GM12874 (cell line): ENCODE results near the gene UST.

Experiments used
- TF ChIP-seq, protein P1 (sequence below): IDR thresholded peaks from 2 replicates; pipeline ENCODE4 v1.5.1; 2011; ENCODE audit warnings: low read depth, mild to moderate bottlenecking, control low read depth, low read length, moderate library complexity; ENCODE audit not compliant: insufficient read depth

The UST gene

DNA sequence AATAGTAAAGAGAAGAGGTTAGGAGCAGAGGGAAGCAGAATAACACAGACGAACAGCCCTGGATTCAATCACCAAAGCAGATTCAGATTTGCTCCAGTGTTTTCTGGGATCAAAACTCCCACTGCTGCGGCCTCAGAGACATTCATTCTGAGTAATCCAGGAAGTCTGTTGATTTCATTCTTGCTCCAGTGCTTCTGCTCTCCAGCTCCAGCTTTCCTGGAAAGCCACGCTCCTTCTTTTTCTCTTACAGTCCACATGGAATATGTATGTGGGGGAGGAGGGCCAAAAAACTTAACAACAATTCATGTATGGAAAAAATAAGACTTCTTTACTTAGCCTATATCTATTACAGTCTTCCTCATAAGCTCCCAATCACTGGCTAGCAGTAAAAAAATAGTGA, 26.4 kb upstream of the UST start:
- TF ChIP-seq, protein P1, sequence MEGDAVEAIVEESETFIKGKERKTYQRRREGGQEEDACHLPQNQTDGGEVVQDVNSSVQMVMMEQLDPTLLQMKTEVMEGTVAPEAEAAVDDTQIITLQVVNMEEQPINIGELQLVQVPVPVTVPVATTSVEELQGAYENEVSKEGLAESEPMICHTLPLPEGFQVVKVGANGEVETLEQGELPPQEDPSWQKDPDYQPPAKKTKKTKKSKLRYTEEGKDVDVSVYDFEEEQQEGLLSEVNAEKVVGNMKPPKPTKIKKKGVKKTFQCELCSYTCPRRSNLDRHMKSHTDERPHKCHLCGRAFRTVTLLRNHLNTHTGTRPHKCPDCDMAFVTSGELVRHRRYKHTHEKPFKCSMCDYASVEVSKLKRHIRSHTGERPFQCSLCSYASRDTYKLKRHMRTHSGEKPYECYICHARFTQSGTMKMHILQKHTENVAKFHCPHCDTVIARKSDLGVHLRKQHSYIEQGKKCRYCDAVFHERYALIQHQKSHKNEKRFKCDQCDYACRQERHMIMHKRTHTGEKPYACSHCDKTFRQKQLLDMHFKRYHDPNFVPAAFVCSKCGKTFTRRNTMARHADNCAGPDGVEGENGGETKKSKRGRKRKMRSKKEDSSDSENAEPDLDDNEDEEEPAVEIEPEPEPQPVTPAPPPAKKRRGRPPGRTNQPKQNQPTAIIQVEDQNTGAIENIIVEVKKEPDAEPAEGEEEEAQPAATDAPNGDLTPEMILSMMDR = no peak

DNA sequence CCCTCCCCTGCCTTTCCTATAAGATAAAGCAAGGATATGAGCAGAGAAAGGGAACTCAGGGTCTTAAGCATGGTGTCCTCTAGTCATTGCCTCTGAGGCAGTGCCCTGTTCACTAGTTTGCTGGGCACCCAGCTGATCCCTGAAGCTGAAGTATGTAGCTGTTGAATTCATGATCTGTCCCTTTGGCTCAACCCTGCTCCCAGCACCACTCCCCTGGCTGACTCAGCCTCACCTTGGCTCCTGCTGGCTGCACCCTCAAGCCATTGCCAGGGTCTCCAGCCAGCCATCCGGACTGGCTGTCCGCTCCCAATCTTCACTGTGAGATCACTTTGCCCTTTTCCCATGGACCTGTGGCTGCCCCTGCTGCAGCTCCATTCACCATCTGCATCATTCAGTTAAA, 25.9 kb upstream of the UST start:
- TF ChIP-seq, protein P1 = no peak

DNA sequence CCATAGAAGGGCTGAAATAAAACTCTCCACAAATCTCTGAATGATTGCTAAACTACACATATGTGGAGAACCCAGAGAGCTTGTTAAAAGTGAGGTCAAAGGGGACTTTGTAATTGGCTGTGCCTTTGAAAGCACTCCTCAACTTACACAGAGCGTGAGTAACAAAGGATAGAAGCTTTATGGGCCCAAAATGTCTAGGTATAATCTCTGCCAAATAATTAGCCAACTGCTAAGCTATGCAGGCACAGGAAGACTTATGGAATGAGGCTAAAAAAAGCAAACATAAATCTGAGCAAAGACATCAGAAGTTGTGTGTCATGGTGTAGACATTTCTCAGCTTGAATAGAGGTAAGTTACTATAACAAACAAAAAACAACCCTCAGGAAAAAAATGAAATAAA, 23.3 kb upstream of the UST start:
- TF ChIP-seq, protein P1 = no peak

DNA sequence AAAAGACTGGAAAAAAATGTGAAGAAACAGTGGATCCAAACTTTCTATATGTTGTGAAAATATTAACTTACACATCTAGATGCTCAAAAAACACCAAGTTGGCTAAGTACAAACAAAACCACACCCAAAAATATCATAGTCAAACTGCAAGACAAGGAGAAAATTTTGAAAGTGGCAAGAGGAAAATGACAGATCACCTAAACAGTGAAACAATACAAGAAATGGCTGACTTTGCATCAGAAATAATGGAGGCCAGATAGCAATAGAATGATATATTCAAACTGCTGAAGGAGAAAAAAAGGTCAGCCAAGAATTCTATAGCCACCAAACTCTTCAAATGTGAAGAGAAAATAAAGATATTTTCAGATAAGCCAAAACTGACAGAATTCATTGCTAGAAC, 22.4 kb upstream of the UST start:
- TF ChIP-seq, protein P1 = no peak

DNA sequence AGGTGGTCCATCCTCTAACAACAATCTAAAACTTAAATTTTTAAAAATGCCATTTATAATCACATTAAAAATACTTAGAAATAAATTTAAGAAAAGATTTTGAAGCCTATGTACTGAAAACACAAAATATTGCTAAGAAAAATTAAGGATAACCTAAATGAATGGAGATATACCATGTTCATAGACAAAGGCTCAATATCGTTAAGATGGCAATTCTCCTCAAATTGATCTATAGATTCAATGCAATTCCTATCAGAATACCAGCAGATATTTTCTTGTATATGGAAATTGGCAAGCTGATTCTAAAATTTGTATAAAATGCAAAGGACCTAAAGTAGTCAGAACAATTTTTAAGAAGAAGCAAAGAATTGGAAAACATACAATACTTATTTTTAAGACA, 19.7 kb upstream of the UST start:
- TF ChIP-seq, protein P1 = no peak

DNA sequence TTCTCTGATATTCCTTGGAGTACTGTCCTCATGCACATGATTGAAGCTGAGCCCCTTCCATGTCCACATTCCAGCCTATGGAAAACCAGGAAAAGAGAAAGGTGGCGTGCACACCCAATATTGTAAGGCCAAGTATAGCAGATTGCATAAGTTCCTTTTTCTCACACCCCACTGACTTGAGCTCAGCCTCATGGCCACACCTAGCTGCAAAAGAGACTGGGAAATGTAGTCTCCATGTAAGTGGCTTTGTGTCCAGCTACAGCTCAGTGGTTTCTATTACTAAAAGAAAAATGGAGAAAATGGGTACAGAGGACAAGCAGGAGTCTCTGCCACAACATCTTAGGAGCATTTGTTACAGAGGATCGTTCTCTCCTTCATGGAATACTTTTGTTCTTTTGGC, 10.8 kb upstream of the UST start:
- TF ChIP-seq, protein P1 = no peak

DNA sequence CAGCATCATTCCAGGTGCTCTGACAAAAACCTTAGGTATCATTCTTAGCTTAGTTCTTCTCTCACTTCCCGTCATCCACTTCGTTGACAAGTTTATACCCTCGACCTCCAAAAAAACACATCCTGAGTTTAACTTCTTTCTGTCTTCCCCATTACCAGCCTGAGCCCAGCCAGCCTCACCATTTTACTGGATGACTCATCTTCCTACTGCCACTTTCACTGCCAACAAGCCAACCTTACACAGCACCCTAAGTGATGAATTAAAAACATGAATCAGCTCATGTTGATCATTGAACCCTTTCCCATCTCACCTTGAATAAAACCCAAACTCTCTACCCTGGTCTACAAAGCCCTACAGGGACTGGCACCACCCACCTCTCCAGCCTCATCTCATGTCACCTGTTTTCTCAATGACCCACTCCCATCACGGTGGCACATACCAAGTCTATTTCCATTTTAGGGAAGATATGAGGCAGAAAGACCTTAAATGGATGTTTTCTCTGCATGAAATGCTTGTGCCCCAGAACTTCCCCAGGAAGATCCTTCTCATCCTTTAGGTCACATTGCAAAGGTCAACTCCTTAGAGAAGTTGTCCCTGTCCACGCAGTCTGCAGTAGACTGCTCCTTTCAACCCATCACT, 9.9 kb upstream of the UST start:
- TF ChIP-seq, protein P1 = no peak
